WTC11 (cell line): Measurements from ENCODE around the gene NSMCE1.

Source experiments
- ATF1 ChIP-seq: sonication (generic); formaldehyde crosslinking; IDR thresholded peaks from 2 replicates; pipeline ENCODE4 v1.8.1; 2023; ENCODE audit warnings: mild to moderate bottlenecking, moderate library complexity, missing genetic modification reagents
- CTCF ChIP-seq: fragments of 200-600 bp; IDR thresholded peaks from 2 replicates; pipeline ENCODE4 v1.8.0; 2022; ENCODE audit warnings: antibody characterized with exemption
- ETV6 ChIP-seq: sonication (generic); formaldehyde crosslinking; IDR thresholded peaks from 2 replicates; pipeline ENCODE4 v1.8.1; 2022; ENCODE audit warnings: mild to moderate bottlenecking, missing genetic modification reagents
- FOXK1 ChIP-seq: sonication (generic); formaldehyde crosslinking; IDR thresholded peaks from 2 replicates; pipeline ENCODE4 v1.8.0; 2022; ENCODE audit warnings: mild to moderate bottlenecking, moderate library complexity, missing genetic modification reagents
- FOXP1 ChIP-seq: sonication (generic); formaldehyde crosslinking; IDR thresholded peaks from 2 replicates; pipeline ENCODE4 v1.8.0; 2022; ENCODE audit warnings: missing genetic modification reagents, mild to moderate bottlenecking, moderate library complexity, borderline replicate concordance
- GABPB1 ChIP-seq: sonication (generic); formaldehyde crosslinking; IDR thresholded peaks from 2 replicates; pipeline ENCODE4 v1.8.1; 2023; ENCODE audit warnings: mild to moderate bottlenecking, missing genetic modification reagents
- GRHL2 ChIP-seq: fragments of 250-450 bp; sonication (Bioruptor Pico); IDR thresholded peaks from 2 replicates; pipeline ENCODE4 v1.8.0; 2022; ENCODE audit warnings: mild to moderate bottlenecking, moderate library complexity; ENCODE audit not compliant: insufficient replicate concordance, severe bottlenecking
- MXD4 ChIP-seq: fragments of 250-450 bp; sonication (Bioruptor Pico); IDR thresholded peaks from 2 replicates; pipeline ENCODE4 v1.8.0; 2021; ENCODE audit warnings: mild to moderate bottlenecking, moderate library complexity, borderline replicate concordance
- TP53 ChIP-seq: sonication (generic); formaldehyde crosslinking; IDR thresholded peaks from 2 replicates; pipeline ENCODE4 v1.8.1; 2023; ENCODE audit warnings: mild to moderate bottlenecking, missing genetic modification reagents
- ZNF317 ChIP-seq: sonication (generic); formaldehyde crosslinking; IDR thresholded peaks from 2 replicates; pipeline ENCODE4 v1.8.1; 2023; ENCODE audit warnings: low read depth, mild to moderate bottlenecking, moderate library complexity, missing genetic modification reagents, borderline replicate concordance
- TF ChIP-seq, protein P1 (sequence below): sonication (generic); formaldehyde crosslinking; IDR thresholded peaks from 2 replicates; pipeline ENCODE4 v1.8.0; 2022; ENCODE audit warnings: mild to moderate bottlenecking, missing genetic modification reagents
- TF ChIP-seq, protein P2 (sequence below): sonication (generic); formaldehyde crosslinking; IDR thresholded peaks from 2 replicates; pipeline ENCODE4 v1.8.0; 2022; ENCODE audit warnings: mild to moderate bottlenecking, missing genetic modification reagents

- TF ChIP-seq GRHL2 (CRISPR knock-in tag) (no peak), CTCF (no peak), ETV6 (CRISPR knock-in tag) (no peak), FOXP1 (CRISPR knock-in tag) (no peak), TP53 (CRISPR knock-in tag) (no peak), FOXK1 (CRISPR knock-in tag) (no peak), MXD4 (CRISPR knock-in tag) (no peak), GABPB1 (CRISPR knock-in tag) (no peak), ATF1 (CRISPR knock-in tag) (no peak), ZNF317 (no peak)
- TF ChIP-seq, protein P1, sequence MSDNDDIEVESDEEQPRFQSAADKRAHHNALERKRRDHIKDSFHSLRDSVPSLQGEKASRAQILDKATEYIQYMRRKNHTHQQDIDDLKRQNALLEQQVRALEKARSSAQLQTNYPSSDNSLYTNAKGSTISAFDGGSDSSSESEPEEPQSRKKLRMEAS (CRISPR knock-in tag) = no peak
- TF ChIP-seq, protein P2, sequence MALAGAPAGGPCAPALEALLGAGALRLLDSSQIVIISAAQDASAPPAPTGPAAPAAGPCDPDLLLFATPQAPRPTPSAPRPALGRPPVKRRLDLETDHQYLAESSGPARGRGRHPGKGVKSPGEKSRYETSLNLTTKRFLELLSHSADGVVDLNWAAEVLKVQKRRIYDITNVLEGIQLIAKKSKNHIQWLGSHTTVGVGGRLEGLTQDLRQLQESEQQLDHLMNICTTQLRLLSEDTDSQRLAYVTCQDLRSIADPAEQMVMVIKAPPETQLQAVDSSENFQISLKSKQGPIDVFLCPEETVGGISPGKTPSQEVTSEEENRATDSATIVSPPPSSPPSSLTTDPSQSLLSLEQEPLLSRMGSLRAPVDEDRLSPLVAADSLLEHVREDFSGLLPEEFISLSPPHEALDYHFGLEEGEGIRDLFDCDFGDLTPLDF (CRISPR knock-in tag) = no peak
Observed at GRCh38 chr16:27314986-27315332, 46.4 kb upstream of the NSMCE1 start.
